GM23248 (cell line): Measurements from ENCODE around the gene EEF1A2. TPM values are rescaled to one million over a fixed set of nuclear protein-coding genes. Genes with fewer than 3 reads are reported as not detected.
"Not testable (repeated sequence)": the region's sequence is repeated elsewhere in the genome, so short reads cannot be mapped to it uniquely, and the experiment has no call there.

ENCODE experiments used
- DNase-seq: peaks from one replicate; pipeline ENCODE4 v3.0.0-alpha.2; 2015
- H2AFZ ChIP-seq: fragments of 200-600 bp; sonication (generic); 2 replicates; pipeline ENCODE4 v1.6.1; 2016; ENCODE audit warnings: antibody characterized with exemption
- H3F3A ChIP-seq: fragments of 200-600 bp; sonication (generic); 2 replicates; pipeline ENCODE4 v1.6.1; 2016; ENCODE audit warnings: mild to moderate bottlenecking, antibody characterized with exemption, mixed run types; ENCODE audit not compliant: insufficient read depth
- H3K27ac ChIP-seq: fragments of 200-600 bp; sonication (generic); 2 replicates; pipeline ENCODE4 v1.5.1; 2016; ENCODE audit warnings: mild to moderate bottlenecking
- H3K27me3 ChIP-seq: fragments of 200-600 bp; sonication (generic); replicated peaks from 2 replicates; pipeline ENCODE4 v1.6.1; 2016; ENCODE audit warnings: mild to moderate bottlenecking; ENCODE audit not compliant: insufficient read depth
- H3K36me3 ChIP-seq: fragments of 200-600 bp; sonication (generic); 2 replicates; pipeline ENCODE4 v1.6.1; 2016; ENCODE audit warnings: low read depth, mild to moderate bottlenecking
- H3K4me1 ChIP-seq: fragments of 200-600 bp; sonication (generic); 2 replicates; pipeline ENCODE4 v1.6.1; 2016; ENCODE audit warnings: mild to moderate bottlenecking; ENCODE audit not compliant: insufficient read depth
- H3K4me2 ChIP-seq: fragments of 200-600 bp; sonication (generic); one replicate; pipeline ENCODE4 v1.6.1; 2016; ENCODE audit warnings: mild to moderate bottlenecking; ENCODE audit not compliant: unreplicated experiment
- H3K4me3 ChIP-seq: fragments of 200-600 bp; sonication (generic); 2 replicates; pipeline ENCODE4 v1.5.1; 2016; ENCODE audit warnings: mild to moderate bottlenecking
- H3K79me2 ChIP-seq: fragments of 200-600 bp; sonication (generic); 2 replicates; pipeline ENCODE4 v1.6.1; 2016; ENCODE audit warnings: mild to moderate bottlenecking; ENCODE audit not compliant: insufficient read depth
- H3K9ac ChIP-seq: fragments of 200-600 bp; sonication (generic); 2 replicates; pipeline ENCODE4 v1.6.1; 2016; ENCODE audit warnings: mild to moderate bottlenecking
- H3K9me2 ChIP-seq: fragments of 200-600 bp; sonication (generic); 2 replicates; pipeline ENCODE4 v1.6.1; 2016; ENCODE audit warnings: mixed run types, mild to moderate bottlenecking, moderate library complexity; ENCODE audit not compliant: insufficient read depth
- H3K9me3 ChIP-seq: fragments of 200-600 bp; sonication (generic); one replicate; pipeline ENCODE4 v1.6.1; 2017; ENCODE audit warnings: low read depth
- H4K20me1 ChIP-seq: fragments of 200-600 bp; sonication (generic); 2 replicates; pipeline ENCODE4 v1.6.0; 2016; ENCODE audit not compliant: insufficient read depth
- EZH2 ChIP-seq: fragments of 200-600 bp; sonication (generic); IDR thresholded peaks from 2 replicates; pipeline ENCODE4 v1.6.1; 2018; ENCODE audit warnings: antibody characterized with exemption, mild to moderate bottlenecking; ENCODE audit not compliant: insufficient read depth, poor library complexity, severe bottlenecking
- EZH2phosphoT487 ChIP-seq: fragments of 200-600 bp; sonication (generic); IDR thresholded peaks from 2 replicates; pipeline ENCODE4 v1.6.1; 2018; ENCODE audit warnings: antibody characterized with exemption, moderate library complexity, mild to moderate bottlenecking, low read depth; ENCODE audit not compliant: insufficient read depth
- WGBS, 2 experiments: methylation state at CpG; one replicate each; pipeline ENCODE4 v1.1.6; 2015 to 2017; ENCODE audit warnings: low lambda C conversion rate in 2 of 2, low coverage in 1 of 2; ENCODE audit errors: missing lambda C conversion rate in 2 of 2; 5-methylcytosine and 5-hydroxymethylcytosine counted together
- in situ Hi-C: fragments of 300-500 bp; cut with MboI; formaldehyde crosslinking; loops from 2 replicates; pipeline ENCODE4 v1.15.0; 2020
- polyA plus RNA-seq: library from polyadenylated mRNA; unstranded; fragments of >200 nt; fragmentation: Nextera tagmentation; extraction: Ambion mirVana; gene quantifications from 2 replicates; pipeline ENCODE4 v1.2.1, GENCODE V29; 2016
- total RNA-seq: library from RNA; depleted of rRNA; stranded (reverse); fragments of >200 nt; shearing (Covaris generic); gene quantifications from 2 replicates; pipeline ENCODE4 v1.2.3, GENCODE V29; 2014

EEF1A2 gene
- total and polyA plus RNA-seq, 2 experiments from 2014 or later: 0.43 TPM; not detected in 1

GRCh38 chr20:63483834-63484233, 15.0 kb downstream of the EEF1A2 start:
- Histone ChIP-seq H3K9ac (no peak overlapping the region), H2AFZ (no peak overlapping the region), H3K27me3 (peaks cover 16% of the 10 kb centered on the region), H3K9me3 (no peaks in the 10 kb centered on the region), H3K4me1 (no peaks in the 10 kb centered on the region), H3K36me3 (no peaks in the 10 kb centered on the region), H4K20me1 (no peaks in the 10 kb centered on the region), H3K79me2 (no peaks in the 10 kb centered on the region), H3K4me2 (no peak overlapping the region), H3K4me3 (no peak overlapping the region), H3F3A (no peaks in the 10 kb centered on the region), H3K9me2 (no peaks in the 10 kb centered on the region), H3K27ac (no peak overlapping the region)
- no peak for DNase-seq
- 60 to 74% methylated on average over 5 to 11 of the region's 12 CpGs for WGBS, 2 experiments
- in situ Hi-C loops: no loop called here
- TF ChIP-seq EZH2: no peak
- TF ChIP-seq EZH2phosphoT487: no peak

DNA sequence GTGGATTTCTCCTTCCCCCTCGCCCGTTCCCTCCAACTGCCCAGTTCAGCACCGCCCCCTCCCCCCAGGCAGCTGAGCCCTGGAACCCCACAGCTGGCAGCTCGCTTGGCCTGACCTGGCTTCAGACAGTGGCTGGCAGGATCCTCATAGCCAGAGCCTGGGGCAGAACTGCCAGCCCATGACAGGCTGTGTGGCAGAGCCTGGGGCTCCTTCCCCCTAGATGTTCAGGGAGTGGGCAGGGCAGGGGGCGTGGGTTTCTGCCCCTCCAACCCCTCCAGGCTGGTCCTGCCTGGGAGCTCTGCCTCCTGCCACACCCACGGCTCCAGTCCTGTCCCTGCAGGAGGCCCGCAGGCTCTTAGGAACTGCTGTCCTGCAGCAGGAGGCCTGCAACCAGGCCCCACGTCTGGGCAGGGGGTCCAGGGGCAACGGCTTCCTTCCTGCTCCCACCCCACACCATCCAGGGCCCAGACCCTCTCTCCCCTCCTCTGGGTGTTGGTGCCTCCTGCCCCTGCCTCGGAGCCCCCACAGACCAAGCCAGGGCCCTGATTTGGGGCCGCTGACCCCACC, 16.8 kb downstream of the EEF1A2 start:
- Histone ChIP-seq H3F3A (no peaks in the 10 kb centered on the region), H3K4me2 (no peak overlapping the region), H3K4me3 (no peak overlapping the region), H2AFZ (no peak overlapping the region), H3K36me3 (no peaks in the 10 kb centered on the region), H3K9me3 (no peaks in the 10 kb centered on the region), H3K79me2 (no peaks in the 10 kb centered on the region), H3K27ac (no peak overlapping the region), H3K27me3 (peaks cover 13% of the 10 kb centered on the region; the same call in 1 of the 2 replicates), H4K20me1 (no peaks in the 10 kb centered on the region), H3K9me2 (no peaks in the 10 kb centered on the region), H3K4me1 (no peaks in the 10 kb centered on the region), H3K9ac (no peak overlapping the region)
- no peak for TF ChIP-seq EZH2
- no peak for TF ChIP-seq EZH2phosphoT487
- in situ Hi-C loops: no loop called here
- DNase-seq: no peak
- WGBS, 2 experiments: 9 to 20% methylated on average over 9 to 11 of the region's 11 CpGs

DNA sequence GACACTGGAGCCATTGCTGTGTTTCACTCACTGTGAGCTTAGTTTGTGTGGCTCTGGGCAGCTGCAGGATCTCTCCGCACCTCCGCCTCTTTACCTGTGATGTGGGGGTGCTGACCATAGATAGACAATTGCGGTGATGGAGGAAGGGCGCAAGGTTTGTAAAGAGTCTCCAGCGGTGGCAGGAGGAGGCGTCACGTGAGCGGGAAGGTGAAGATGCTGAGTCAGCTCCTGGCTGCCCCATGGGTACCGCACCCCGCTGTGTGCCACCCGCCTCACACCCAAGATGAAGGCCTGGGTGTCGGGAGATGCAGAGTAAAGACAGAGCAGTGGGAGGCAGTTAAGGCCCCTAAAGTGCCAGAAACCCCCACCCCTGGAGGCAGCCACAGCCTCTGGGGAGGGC, 17.4 kb downstream of the EEF1A2 start:
- Histone ChIP-seq H3F3A (no peaks in the 10 kb centered on the region), H3K79me2 (no peaks in the 10 kb centered on the region), H3K4me3 (no peak overlapping the region), H3K9me3 (no peaks in the 10 kb centered on the region), H3K4me2 (no peak overlapping the region), H3K27ac (no peak overlapping the region), H2AFZ (no peak overlapping the region), H3K9me2 (no peaks in the 10 kb centered on the region), H3K4me1 (no peaks in the 10 kb centered on the region), H3K9ac (no peak overlapping the region), H4K20me1 (no peaks in the 10 kb centered on the region), H3K36me3 (no peaks in the 10 kb centered on the region), H3K27me3 (peaks cover 16% of the 10 kb centered on the region)
- TF ChIP-seq EZH2phosphoT487: no peak
- TF ChIP-seq EZH2: no peak
- in situ Hi-C loops: no loop called here
- no peak for DNase-seq
- 65% methylated on average over 12 of the region's 12 CpGs for WGBS, 2 experiments

- H3K36me3 ChIP-seq, H3F3A ChIP-seq, DNase-seq, H3K9ac ChIP-seq, H3K4me2 ChIP-seq, H3K79me2 ChIP-seq, H3K27ac ChIP-seq, H3K4me1 ChIP-seq, H3K9me2 ChIP-seq, H3K4me3 ChIP-seq, in situ Hi-C loops, H2AFZ ChIP-seq, H3K9me3 ChIP-seq, H4K20me1 ChIP-seq: not testable (repeated sequence)
- WGBS, 2 experiments: 50 to 56% methylated on average over 9 to 32 of the region's 32 CpGs
- H3K27me3 ChIP-seq: peaks cover 21% of the 10 kb centered on the region
Observed at GRCh38 chr20:63479695-63480419, 19.0 kb downstream of the EEF1A2 start.
